Endometrial microvascular endothelial cells (primary cell): Measurements from ENCODE around the gene CYB5R2. TPM values are rescaled to one million over a fixed set of nuclear protein-coding genes. Genes with fewer than 3 reads are reported as not detected.
"Not testable (repeated sequence)": the region's sequence is repeated elsewhere in the genome, so short reads cannot be mapped to it uniquely, and the experiment has no call there.

Experiments used
- in situ Hi-C: cut with HindIII; loops from 2 replicates; pipeline ENCODE4 v1.10.0; 2017; ENCODE audit warnings: low sequenced_read_pairs, low pct_unique_long_range_greater_than_20kb; ENCODE audit errors: inconsistent ontology term
- total RNA-seq: library from RNA; depleted of rRNA; stranded (reverse); fragments of >200 nt; gene quantifications from one replicate; pipeline ENCODE4 v1.2.3, GENCODE V29; 2015; ENCODE audit errors: inconsistent ontology term

Gene CYB5R2
- total RNA-seq, 1 donor from 2014 or later: 4.2 TPM

DNA sequence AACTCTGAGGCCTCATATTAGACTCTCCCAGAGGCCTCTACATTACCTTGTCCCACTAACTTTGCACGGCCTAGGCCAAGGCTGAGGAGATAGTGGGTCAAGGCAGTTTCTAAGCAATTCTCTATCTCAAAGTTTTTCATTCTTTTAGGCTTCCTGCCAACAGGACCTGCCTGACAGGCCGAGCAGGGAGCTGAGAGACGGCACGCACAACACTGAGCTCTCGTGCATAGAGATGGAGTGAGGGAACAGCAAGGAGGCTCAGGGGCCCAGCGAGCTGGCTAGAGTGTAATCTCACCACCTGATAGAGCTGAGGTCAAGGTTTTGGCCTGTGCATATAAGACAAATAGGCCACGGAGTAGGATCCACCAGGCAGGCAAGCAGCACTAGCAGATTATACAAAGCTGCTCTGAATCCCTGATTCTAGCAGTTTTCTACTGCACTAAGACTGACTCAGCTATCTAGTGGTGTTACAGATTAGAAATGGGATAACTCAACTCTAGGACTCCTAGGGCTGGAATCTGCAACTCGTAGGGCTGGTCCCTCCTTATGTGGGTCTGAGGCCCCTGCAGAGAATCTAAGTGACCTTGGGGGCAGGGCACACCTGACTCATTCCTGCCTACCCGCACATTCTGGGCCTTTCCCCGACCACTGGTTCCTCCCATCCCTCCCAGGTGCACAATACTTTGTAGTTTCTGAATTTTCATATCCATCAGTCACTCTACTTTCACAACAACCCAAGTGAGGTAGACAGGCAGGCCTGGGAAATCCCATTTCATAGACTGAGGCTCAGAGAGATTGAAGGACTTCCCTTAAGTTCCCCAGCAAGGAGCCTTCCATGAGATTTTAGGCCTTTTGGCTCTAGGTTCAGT, 1.7 kb downstream of the CYB5R2 start:
- in situ Hi-C loops: no loop called here

DNA sequence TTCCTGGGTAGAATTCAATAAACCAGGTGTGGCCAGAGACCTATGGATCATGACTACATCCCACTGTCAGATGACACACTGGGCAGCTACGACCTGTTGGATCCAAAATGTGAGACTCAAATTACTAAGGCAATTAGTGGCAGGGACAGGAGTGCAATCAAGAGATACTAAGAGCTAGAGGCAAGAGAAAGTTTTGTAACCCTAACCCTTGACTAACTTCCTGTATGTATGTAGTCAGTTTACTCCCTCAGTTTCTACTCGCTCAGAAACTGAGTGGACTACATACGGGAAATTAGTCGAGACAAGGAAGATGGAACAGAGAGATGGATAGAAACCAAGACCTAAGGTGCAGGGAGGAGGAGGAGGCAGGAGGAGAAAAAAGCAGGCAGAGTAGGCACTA, 2.7 kb downstream of the CYB5R2 start:
- in situ Hi-C loops: no loop called here

DNA sequence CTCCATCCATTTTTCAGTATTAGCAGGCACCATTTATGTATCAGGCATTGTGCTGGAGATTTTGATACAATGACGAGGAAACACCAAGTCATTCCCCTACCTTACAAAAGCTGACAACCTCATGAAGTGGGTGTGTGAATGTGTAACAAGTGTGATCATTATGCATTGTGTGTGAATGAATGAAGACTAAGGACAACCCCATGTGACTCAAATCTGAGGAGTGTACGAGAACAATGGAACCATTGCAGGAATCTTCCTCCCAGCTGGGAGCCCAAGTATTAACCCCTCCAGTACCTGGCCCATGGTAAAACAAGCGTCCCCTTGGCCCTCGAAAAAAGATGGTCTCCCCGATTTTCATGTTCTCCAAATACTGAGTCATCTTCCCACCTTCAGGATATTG, 4.4 kb downstream of the CYB5R2 start:
- in situ Hi-C loops: no loop called here

DNA sequence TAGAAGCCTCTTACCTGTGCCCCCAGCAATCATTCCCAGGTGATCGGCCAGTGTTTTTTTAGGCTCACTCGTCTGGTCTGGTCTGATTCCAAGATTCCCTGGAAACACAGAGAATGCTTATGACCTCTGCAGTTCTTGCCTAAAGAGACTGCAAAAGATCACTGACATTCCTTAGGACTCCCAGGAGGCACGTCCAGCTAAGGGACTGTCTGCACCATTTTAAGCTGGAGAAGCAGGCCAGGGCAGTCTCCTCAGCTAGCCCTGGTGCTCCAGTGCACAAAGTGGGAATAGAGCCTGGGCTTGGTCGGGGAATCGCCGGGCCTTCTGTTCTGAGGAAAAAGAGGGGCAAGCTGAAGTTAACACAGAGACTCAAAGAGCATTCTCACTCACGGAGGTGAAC, 4.8 kb downstream of the CYB5R2 start:
- in situ Hi-C loops: no loop called here

DNA sequence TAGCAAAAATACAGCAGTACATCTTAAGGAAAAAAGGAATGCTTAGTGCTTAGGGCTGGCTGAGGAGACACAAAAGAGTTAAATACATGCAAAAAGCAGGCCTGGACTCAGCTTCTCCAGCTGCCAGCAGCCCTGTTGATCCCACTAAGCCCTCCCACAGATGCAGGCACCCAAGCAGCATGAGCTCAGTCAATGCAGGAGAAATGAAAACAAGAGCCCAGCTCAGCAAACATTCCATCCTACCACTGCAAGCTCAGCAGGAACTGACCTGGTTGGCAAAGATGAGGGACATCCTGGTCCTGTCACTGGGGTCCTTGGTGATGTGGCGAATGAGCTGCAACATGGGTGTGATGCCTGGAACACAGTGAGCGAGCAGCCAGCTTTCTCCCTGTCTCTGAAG, 5.8 kb downstream of the CYB5R2 start:
- in situ Hi-C loops: no loop called here

DNA sequence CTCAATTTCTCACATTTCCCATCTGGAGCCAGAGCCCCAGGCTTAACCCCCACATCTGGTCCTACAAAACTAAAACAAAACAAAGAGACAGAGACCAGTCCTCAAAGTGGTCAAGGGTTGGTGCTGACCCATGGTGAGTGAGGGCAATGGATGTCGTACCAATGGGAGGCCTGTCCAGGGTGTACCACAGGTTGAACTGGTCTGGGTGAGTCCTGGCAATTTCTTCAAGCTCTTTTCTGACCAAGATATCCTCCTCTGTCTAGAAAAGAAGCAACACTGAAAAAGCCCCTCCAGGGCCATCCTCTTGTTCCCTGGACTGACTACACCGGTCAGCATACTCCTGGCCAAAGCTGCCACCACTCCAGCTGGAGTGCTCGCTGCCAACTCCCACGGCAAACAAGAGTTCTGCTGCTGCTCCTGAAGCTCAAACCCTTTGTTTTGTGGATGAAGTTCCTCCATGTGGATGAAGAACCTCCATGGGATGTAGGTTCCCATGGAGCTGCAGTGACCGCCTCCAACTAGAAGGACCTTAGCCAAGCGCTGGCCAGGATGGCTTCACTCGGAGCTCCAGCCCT, 6.9 kb downstream of the CYB5R2 start:
- in situ Hi-C loops: no loop called here

DNA sequence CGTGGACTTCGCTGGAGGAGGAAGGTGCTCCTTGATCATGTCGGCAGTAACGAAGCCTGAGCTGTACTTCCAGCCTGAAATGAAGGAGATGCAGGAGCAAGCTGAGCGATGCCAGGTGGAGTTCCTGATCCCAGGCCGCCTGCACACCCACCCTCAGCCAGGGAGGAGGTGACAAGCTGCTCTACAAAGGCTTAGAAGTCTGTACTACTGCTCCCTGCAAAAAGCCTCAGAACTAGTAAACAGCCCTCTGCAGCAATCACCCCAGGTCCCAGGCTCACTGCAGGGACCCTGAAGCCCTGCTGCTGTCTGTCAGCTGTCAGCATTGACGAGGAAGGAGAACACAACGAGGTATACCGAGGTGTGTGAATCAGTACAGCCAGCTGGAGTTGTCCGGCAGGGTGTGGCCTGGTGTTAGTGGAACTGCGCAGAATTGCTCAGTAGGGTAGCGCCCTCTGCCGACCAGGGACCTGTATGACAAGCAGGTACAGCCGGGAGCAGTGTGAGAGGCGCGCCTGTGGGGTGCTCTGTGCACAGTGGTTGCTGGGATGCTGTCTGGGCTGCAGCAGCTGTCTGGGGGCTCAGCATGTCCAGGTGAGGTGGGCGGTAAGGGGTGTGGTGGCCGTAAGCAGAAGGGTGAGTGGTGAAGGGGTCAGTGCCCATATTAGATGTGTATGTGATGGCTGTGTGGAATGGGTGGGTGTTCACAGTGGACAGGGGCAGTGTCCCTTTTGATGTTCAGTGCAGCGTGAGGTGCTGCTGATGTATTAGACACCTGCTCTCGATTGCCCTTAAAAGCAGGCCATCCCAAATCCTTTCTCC, 7.6 kb downstream of the CYB5R2 start:
- in situ Hi-C loops: no loop called here

DNA sequence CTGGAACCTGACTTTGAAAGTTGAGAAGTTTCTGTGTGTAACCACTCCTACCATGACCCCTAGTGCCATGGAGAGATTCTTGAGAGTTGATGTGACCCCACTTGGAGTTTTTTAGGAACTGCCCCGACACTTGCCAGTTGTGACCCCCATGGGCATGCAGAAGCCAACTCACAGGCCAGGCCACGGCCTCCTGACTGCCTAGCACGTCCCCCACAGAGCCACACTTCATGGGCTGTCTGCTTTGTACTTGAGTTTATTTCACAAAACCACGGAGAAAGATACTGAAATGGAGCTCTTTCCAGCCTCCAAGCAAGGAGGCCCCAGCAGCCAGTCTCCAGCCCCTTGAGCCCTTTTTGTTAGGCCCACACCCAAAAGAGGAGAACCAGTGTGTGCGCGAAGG, 8.4 kb downstream of the CYB5R2 start:
- in situ Hi-C loops: no loop called here

DNA sequence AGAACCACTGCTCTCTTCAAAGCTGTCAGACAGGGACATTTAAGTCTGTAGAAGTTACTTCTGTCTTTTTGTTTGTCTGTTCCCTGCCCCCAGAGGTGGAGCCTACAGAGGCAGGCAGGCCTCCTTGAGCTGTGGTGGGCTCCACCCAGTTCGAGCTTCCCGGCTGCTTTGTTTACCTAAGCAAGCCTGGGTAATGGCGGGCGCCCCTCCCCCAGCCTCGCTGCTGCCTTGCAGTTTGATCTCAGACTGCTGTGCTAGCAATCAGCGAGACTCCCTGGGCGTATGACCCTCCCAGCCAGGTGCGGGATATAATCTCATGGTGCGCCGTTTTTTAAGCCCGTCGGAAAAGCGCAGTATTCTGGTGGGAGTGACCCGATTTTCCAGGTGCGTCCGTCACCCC, 9.8 kb downstream of the CYB5R2 start:
- in situ Hi-C loops: not testable (repeated sequence)

DNA sequence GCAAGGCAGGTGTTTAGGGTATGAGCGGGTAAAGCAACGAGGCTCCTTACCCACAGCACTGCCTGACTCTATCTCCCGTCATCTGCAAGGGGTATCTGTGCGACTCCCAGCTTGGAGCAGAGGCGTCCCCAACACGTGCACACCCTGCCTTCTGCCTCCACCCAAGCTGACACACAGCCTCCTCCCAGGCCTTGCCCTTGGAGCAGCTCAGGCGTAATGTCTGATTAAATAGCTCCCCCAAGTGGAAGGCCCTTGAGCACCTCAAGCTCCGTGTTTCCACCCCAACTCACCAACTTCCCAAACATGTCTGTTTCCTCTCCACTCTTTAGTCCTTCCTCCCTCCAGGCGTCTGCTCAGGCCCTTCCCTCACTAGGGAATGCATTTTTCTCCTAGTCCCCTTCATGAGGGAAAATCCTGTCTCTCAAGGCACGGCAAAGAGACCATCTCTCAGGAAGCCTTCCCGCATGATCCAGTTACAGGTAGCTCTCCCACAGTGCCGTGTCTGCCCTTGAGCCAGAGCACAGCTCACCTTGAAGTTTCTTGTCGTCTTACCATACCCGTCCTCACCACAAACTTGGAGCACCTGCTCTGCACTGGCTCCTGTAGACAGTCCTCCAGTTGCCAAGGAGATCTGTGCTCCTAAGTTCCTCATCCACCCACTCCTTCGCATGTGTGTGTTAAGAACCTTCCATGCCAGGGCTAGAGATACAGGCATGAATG, 15.8 kb downstream of the CYB5R2 start:
- in situ Hi-C loops: no loop called here

DNA sequence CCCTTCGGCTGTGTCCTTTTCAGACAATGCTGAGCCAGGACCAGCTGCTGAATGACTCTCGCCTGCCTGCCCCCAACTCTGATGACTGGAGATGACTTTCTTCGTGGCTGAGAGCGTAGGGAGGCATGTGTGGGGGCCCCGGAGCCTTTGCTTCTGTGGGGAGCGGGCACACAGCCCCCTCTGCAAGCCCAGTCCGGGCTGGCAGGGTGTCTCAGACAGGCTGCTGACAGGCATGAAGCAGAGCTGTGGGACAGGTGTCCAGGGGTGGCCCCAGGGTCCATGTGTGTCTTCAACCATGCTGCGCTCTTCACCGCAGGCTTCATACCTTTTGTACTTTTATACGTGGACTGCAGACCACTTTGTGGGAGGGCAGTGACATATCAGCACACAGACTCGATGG, 16.6 kb downstream of the CYB5R2 start:
- in situ Hi-C loops: no loop called here

DNA sequence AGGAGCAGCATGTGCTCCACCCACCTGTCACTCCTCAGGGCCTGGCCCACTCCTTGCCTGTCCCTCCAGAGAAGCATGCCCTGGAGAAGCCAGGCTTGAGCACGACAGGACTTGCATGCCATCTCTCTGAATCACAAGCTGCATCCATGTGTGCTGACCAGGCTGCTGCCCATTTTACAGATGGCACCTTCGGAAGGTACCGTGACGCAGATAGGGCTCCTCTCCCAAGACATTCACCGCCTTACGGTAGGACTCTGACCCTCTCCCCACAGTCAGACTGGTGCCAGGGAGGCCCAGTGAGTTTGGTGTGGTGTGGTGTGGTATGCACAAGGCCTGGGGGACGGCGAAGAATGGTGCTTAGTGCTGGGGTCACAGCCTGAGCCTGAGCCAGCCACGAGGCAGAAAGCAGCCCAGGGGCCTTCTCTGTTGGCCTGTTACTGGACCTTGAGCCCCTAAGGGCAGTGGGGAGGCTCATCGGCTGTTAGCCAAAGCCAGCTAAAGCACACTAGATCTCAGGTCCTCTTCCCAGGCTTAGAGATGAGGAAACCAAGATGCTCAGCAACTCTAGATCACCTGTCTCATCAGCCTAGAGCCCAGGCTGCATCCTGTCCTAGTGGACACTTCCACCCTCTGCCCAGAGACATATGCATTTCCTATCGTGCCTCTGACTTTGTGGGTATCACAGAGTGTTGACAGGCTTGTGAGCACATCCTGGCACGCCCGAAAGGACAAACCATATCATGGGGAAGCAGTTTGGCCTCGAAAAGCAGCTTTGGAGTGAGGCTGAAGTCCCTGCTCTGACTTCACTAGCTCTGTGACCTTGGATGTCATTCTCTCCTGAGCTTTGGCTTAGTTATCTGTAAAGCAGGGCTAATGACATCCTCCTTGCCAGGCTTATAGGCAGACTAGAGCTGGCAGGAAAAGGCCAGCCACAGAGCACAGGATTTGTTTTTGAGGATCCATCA, 17.8 kb downstream of the CYB5R2 start:
- in situ Hi-C loops: no loop called here

DNA sequence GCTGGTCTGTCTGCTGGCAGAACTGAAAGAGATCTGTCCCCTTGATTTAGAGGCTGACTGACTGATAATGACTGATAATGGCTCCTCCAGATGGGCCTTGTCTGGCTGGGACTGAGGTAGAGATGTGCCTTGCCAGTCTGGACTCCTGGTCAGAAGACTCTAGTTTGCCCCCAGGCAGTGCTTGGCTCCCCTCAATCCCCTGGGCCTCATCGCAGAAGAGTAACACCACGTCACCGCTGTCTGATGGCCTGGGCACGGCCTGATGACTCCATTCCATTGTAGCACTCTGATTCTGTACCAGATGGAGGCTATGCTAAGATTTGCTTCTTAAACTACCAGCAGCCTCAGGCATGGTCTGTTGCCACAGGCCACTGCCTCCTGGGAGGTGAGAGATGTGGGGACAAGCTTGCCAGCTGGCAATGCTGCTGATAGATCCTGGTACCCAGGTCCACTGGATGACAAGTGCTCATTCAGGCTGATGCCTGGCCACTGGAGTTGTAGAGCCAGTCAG, 19.1 kb downstream of the CYB5R2 start:
- in situ Hi-C loops: no loop called here

DNA sequence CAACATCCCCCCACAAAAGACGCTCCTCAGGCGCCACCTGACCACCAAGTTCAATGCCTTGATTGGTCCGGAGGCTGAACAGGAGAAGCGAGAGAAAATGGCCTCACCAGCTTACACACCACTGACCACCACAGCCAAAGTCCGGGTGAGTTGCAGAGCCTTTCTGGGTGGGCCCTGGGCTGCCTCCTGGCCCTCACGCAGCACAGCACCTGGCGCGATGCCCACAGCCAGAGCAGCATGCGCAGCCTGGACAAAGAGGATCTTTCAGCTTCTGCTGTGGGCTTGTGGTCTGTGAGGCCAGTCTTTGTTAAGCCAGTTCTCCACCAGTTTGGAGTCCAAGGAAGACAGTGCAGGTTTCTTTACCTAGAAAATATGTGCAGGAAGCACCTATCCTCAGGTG, 21.6 kb downstream of the CYB5R2 start:
- in situ Hi-C loops: no loop called here

DNA sequence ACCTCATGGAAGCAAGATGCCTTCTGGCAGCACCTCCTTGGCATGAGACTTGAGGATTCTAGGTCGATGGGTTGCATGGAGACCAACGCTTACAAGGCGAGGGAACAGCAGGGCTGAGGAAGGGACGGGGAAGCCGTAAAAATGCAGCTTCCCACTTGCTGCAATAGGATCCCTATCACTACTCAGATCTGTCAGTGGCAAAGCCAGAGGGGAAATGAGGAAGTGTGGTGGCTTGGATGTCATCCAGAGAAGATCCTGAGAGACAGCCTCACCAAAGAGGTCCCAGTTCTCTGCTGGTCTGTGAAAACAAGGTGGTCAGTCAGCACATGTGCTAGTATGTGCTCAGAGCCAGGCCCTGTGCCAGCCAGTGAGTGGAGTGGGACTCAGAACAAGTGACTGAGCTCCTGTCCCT, 22.2 kb downstream of the CYB5R2 start:
- in situ Hi-C loops: no loop called here

DNA sequence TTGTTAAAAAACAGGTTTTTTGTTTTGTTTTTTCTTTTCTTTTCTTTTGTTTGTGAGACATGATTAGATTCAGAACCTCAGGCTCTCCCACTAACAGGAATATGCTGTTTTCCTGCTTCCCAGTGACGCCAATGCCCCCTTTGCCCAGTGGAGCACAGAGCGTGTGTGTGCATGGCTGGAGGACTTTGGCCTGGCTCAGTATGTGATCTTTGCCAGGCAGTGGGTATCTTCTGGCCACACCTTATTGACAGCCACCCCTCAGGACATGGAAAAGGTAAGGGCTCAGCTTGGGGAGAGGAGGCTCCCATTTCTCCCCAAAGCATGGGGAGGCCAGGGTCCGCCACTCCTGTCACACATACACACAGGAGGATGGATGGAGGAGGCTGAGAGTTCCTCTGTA, 25.0 kb downstream of the CYB5R2 start:
- in situ Hi-C loops: no loop called here

DNA sequence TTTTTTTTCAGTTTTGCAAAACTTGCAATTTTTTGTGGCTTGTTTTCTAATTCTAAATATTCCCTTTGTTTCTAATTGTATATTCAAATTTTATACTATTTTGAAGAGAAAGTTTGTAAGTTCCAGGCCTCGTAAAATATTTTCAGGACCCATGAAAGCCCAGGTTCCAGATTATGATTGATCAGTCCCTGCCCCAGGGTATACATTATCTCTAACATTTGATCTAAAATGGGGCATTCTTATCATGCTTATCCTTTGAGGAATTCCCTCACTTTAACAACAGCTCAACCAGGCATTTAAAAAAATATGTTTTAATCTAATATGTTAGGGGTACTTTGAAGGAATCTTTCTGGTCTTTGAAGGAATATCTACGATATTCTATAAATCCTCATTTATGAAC, 26.4 kb downstream of the CYB5R2 start:
- in situ Hi-C loops: no loop called here

DNA sequence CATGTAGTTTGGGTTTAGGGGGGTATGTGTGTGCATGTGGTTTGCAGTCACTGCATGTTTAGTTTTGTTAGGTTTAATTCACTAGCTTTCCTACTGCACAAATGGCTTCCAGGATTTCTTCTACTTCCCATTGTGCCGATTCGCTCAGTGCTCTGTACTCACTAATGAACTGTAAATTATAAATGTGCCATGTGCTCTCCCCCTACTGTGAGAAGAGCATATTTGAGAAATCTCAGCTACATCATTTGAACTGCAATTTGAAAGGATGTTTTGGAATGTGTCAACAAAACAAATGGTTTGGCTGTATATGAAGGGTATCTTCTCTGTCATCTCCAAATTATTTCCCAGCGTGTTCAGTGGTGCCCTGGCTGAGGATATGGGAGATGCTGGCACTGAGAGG, 28.1 kb downstream of the CYB5R2 start:
- in situ Hi-C loops: no loop called here
